ENCODE measurements around the gene PTPN23.

- TF ChIP-seq, protein P1, sequence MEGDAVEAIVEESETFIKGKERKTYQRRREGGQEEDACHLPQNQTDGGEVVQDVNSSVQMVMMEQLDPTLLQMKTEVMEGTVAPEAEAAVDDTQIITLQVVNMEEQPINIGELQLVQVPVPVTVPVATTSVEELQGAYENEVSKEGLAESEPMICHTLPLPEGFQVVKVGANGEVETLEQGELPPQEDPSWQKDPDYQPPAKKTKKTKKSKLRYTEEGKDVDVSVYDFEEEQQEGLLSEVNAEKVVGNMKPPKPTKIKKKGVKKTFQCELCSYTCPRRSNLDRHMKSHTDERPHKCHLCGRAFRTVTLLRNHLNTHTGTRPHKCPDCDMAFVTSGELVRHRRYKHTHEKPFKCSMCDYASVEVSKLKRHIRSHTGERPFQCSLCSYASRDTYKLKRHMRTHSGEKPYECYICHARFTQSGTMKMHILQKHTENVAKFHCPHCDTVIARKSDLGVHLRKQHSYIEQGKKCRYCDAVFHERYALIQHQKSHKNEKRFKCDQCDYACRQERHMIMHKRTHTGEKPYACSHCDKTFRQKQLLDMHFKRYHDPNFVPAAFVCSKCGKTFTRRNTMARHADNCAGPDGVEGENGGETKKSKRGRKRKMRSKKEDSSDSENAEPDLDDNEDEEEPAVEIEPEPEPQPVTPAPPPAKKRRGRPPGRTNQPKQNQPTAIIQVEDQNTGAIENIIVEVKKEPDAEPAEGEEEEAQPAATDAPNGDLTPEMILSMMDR (IDR thresholded peaks at IDR 0.05): no peak
- TF ChIP-seq POLR2A (IDR thresholded peaks at IDR 0.05): no peak
Measured at GRCh38 chr3:47412453-47412756, 31.6 kb downstream of the PTPN23 start.
